Activated naive CD4-positive, alpha-beta T cell treated with anti-CD3 and anti-CD28 coated beads for 36 hours (primary cell): ENCODE data around the gene INO80E. TPM values are rescaled to one million over a fixed set of nuclear protein-coding genes. Genes with fewer than 3 reads are reported as not detected.

Source experiments
- CTCF ChIA-PET: fragments of 350-600 bp; sonication (Branson Sonifier 250); formaldehyde crosslinking; loops from one replicate; lab custom pipeline; 2021; ENCODE audit warnings: antibody characterized with exemption; lab: Charles Lee
- DNase-seq: peaks from one replicate; pipeline ENCODE4 v3.0.0-alpha.2; 2020
- H3K27ac Mint-ChIP-seq: one replicate; pipeline ENCODE4 v1.8.0; 2021; ENCODE audit warnings: mild to moderate bottlenecking, mixed read lengths
- H3K27me3 Mint-ChIP-seq: one replicate; pipeline ENCODE4 v1.8.0; 2021; ENCODE audit warnings: low read depth, mixed read lengths
- H3K36me3 Mint-ChIP-seq: one replicate; pipeline ENCODE4 v1.8.0; 2021; ENCODE audit warnings: low read depth, mixed read lengths
- H3K4me1 Mint-ChIP-seq: one replicate; pipeline ENCODE4 v1.8.0; 2021; ENCODE audit warnings: low read depth, mixed read lengths
- H3K4me3 Mint-ChIP-seq: one replicate; pipeline ENCODE4 v1.8.0; 2021; ENCODE audit warnings: mild to moderate bottlenecking, moderate library complexity, mixed read lengths
- H3K9me3 Mint-ChIP-seq: one replicate; pipeline ENCODE4 v1.8.0; 2021; ENCODE audit warnings: mixed read lengths
- intact Hi-C: fragments of 100-400 bp; cut with micrococcal nuclease; formaldehyde crosslinking; loops from one replicate; pipeline ENCODE4 v1.15.1; 2023
- total RNA-seq, 2 experiments: library from RNA; stranded (reverse); gene quantifications; one replicate each; pipeline ENCODE4 v1.2.3, GENCODE V29; 2021

INO80E gene
- total RNA-seq, 2 experiments from 2014 or later: 62.0 to 65.4 TPM

DNA sequence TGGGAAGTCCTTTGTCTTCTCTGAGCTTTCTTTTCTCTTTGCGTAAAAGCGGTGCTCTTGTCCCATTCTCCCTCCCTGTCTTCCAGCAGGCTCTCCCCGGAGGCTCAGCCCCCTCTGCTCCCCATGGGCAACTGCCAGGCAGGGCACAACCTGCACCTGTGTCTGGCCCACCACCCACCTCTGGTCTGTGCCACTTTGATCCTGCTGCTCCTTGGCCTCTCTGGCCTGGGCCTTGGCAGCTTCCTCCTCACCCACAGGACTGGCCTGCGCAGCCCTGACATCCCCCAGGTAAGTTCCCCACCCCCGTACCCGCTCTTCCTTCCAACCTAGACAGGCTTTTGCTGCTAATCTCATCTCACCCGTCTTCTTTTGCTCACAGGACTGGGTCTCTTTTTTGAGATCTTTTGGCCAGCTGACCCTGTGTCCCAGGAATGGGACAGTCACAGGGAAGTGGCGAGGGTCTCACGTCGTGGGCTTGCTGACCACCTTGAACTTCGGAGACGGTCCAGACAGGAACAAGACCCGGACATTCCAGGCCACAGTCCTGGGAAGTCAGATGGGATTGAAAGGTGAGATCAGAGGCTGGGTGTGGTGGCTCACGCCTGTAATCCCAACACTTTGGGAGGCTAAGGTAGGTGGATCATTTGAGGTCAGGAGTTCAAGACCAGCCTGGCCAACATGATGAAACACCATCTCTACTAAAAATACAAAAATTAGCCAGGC is 32.9 kb upstream of the INO80E start:
- Mint-ChIP-seq H3K9me3 (no peaks in the 10 kb centered on the region), H3K36me3 (peaks cover 3% of the 10 kb centered on the region), H3K27me3 (no peaks in the 10 kb centered on the region), H3K27ac (peak overlapping the region; percentile 76), H3K4me3 (peak overlapping the region; percentile 87), H3K4me1 (peaks cover 20% of the 10 kb centered on the region)
- CTCF ChIA-PET: interaction anchor here (1.0 to 2.4 kb wide), 2 partner anchors 10 to 156 kb away, joined by 3 to 20 read pairs; partner anchors contain the start of gene TAOK2
- DNase-seq: no peak
- intact Hi-C loops: loop anchor here (10.0 kb wide), 2 partner anchors 948 to 1008 kb away; partner anchors contain the start of gene NFATC2IP

DNA sequence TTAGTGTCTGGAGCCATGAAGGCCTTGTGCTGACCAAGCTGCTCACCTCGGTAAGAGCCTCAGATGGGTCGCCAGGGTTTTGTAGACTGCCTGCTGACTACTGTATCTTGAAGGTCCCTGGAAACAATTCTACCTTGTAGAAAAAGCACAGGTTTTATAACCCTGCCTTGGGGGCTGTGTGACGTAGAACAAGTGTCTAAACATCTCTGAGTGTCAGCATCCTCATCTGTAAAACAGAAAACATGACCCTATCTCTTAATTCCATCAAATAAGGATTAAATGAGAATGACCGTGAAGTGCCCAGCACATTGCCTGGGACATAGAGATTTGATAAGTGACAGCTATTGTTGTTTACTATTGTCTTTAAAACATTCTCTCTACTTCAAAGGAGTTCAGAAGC is 27.8 kb upstream of the INO80E start:
- peaks cover 11% of the 10 kb centered on the region for H3K36me3 Mint-ChIP-seq
- peaks cover 5% of the 10 kb centered on the region for H3K4me1 Mint-ChIP-seq
- DNase-seq: no peak
- H3K4me3 Mint-ChIP-seq: no peak overlapping the region
- no peak overlapping the region for H3K27ac Mint-ChIP-seq
- CTCF ChIA-PET: interaction anchor here (0.6 kb wide), 1 partner anchor 95 kb away, joined by 4 read pairs; no protein-coding TSS in a partner anchor
- intact Hi-C loops: loop anchor here (10.0 kb wide), 2 partner anchors 953 to 1013 kb away; partner anchors contain the start of gene NFATC2IP
- no peaks in the 10 kb centered on the region for H3K9me3 Mint-ChIP-seq
- no peaks in the 10 kb centered on the region for H3K27me3 Mint-ChIP-seq

DNA sequence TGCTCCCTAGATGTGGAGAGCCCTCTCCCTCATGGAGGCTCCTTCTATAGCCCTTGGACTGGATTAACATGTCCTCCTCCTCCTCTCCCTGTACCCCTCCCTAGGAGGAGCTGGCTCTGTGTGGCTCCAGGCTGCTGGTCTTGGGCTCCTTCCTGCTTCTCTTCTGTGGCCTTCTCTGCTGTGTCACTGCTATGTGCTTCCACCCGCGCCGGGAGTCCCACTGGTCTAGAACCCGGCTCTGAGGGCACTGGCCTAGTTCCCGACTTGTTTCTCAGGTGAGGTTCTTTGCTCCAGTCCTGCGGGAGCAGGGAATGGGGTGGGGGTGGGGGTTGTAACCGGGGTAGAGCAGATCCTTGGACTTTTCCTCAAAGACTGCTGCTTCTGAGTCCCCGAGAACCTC is 24.7 kb upstream of the INO80E start:
- Mint-ChIP-seq H3K4me1 (peaks cover 21% of the 10 kb centered on the region), H3K27me3 (no peaks in the 10 kb centered on the region), H3K4me3 (no peak overlapping the region), H3K27ac (no peak overlapping the region), H3K9me3 (no peaks in the 10 kb centered on the region), H3K36me3 (peaks cover 13% of the 10 kb centered on the region)
- CTCF ChIA-PET: interaction anchor here (0.7 kb wide), 1 partner anchor 479 kb away, joined by 3 read pairs; no protein-coding TSS in a partner anchor
- intact Hi-C loops: loop anchor here (5.0 kb wide), 3 partner anchors 36 to 149 kb away; partner anchors contain the start of genes C16orf92 and MVP
- no peak for DNase-seq

DNA sequence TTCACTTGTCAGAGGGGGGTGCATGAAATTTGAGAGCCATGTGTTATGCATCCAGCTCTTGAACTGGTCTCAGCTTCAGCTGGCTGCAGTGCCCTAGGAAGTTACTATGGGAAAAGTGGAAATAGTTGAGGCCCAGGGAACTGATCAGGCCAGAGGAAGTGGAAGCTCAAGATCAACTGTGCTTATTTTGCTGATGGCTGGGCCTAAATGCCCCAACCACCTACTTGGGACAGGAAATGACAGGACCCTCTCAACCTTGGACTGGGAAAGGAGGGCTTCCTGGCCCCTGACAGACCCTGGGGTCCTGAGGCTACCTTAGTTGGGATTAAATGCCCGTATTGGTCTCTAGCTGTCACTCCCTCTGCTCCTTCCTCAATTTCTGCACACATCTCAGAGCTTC is 23.5 kb upstream of the INO80E start:
- no peak for DNase-seq
- Mint-ChIP-seq H3K36me3 (peaks cover 13% of the 10 kb centered on the region), H3K4me3 (no peak overlapping the region), H3K27ac (no peak overlapping the region), H3K27me3 (no peaks in the 10 kb centered on the region), H3K9me3 (no peaks in the 10 kb centered on the region), H3K4me1 (peaks cover 28% of the 10 kb centered on the region)
- CTCF ChIA-PET: interaction anchor here (0.7 to 2.9 kb wide), 2 partner anchors 11 to 105 kb away, joined by 3 to 20 read pairs; partner anchors contain the start of gene TMEM219
- intact Hi-C loops: loop anchor here (5.0 kb wide), 3 partner anchors 35 to 150 kb away; partner anchors contain the start of genes C16orf92 and MVP

DNA sequence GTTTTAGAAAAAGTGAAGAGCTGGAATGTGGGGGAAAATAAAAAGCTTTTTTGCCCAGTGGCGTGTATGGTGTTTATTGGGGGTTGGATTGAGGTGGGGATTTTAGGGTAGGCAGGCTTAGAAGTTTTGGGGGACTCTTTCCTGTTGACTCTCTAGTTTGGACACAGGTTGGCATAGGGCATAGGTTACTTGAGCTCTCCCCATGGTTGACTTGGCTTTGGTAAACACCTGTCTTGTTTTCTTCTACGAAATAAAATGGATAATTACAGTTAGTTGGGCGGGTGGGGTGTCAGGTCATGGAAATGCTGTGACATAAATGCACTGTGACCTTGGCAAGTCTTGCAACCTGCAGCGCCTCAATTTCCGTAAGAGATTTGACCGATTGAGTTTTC is 23.1 kb upstream of the INO80E start:
- peak overlapping the region; percentile 72 for H3K27ac Mint-ChIP-seq
- no peaks in the 10 kb centered on the region for H3K27me3 Mint-ChIP-seq
- H3K9me3 Mint-ChIP-seq: no peaks in the 10 kb centered on the region
- peaks cover 28% of the 10 kb centered on the region for H3K4me1 Mint-ChIP-seq
- peak overlapping the region; percentile 97 for H3K4me3 Mint-ChIP-seq
- peaks cover 13% of the 10 kb centered on the region for H3K36me3 Mint-ChIP-seq
- intact Hi-C loops: loop anchor here (1.0 to 5.0 kb wide), 7 partner anchors 22 to 168 kb away; partner anchors contain the start of genes C16orf92, CDIPT, HIRIP3 and KCTD13
- CTCF ChIA-PET: interaction anchor here (0.7 to 2.9 kb wide), 4 partner anchors 11 to 152 kb away, joined by 3 to 20 read pairs (median 4); partner anchors contain the start of gene TMEM219
- DNase-seq: no peak

DNA sequence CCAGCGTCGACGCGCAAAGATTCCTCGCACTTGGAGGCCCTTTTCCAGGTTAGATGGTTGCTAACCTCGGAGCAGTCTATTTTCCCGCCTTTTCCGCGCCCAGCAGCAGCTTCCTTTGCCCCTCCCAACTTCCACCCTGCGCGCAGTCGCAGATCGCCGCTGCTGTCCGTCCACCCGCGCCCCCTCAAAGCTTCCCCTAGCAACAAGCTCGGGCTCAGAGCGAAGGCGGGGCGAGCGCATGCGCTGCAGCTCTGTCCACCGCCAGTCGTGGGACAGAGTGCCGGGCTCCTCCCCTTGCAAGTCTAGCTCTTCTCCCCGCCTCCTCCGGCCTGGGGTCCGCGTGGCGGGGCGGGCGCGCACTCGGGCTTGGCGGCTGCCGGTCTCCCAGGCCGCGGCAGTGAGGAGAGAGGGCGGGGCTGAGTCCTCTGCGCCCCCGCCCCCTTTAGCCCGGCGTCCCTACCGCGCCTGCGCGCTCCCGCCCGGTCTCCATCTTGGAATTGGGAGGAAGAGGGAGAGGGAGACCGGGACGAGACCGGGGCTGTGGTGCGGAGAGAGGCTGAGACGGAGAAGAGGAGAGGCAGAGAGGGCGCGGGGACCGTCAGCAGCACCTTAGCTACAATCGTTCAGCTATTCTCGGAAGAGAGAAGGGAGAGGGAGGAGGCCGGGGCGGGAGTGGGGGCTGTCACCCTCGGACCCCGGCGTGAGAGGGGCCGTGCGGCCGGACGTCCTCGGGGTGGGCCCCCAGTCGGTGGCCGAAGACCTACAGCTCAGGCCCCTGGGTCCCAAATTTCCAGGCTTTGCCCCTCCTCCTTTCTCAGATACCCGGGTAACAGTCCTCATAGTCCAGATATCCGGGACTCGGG is 22.4 kb upstream of the INO80E start, which contains the start of gene TAOK2:
Gene TAOK2 (plus strand): TSS at position 485 of the 863 bp plus-strand sequence. CDS start 3,905 bp downstream, outside the sequence.
- CTCF ChIA-PET: interaction anchor here (0.5 to 2.9 kb wide), 4 partner anchors 12 to 152 kb away, joined by 3 to 20 read pairs (median 4); partner anchors contain the start of gene TMEM219
- no peaks in the 10 kb centered on the region for H3K27me3 Mint-ChIP-seq
- H3K4me1 Mint-ChIP-seq: peaks cover 28% of the 10 kb centered on the region
- peak within 1 kb of the TSS; percentile 97 for H3K4me3 Mint-ChIP-seq
- H3K9me3 Mint-ChIP-seq: no peaks in the 10 kb centered on the region
- H3K36me3 Mint-ChIP-seq: peaks cover 11% of the 10 kb centered on the region
- intact Hi-C loops: loop anchor here (1.0 to 5.0 kb wide), 7 partner anchors 22 to 168 kb away; partner anchors contain the start of genes C16orf92, CDIPT, HIRIP3 and KCTD13
- DNase-seq: peak; percentile 95
- H3K27ac Mint-ChIP-seq: peak within 1 kb of the TSS; percentile 82

DNA sequence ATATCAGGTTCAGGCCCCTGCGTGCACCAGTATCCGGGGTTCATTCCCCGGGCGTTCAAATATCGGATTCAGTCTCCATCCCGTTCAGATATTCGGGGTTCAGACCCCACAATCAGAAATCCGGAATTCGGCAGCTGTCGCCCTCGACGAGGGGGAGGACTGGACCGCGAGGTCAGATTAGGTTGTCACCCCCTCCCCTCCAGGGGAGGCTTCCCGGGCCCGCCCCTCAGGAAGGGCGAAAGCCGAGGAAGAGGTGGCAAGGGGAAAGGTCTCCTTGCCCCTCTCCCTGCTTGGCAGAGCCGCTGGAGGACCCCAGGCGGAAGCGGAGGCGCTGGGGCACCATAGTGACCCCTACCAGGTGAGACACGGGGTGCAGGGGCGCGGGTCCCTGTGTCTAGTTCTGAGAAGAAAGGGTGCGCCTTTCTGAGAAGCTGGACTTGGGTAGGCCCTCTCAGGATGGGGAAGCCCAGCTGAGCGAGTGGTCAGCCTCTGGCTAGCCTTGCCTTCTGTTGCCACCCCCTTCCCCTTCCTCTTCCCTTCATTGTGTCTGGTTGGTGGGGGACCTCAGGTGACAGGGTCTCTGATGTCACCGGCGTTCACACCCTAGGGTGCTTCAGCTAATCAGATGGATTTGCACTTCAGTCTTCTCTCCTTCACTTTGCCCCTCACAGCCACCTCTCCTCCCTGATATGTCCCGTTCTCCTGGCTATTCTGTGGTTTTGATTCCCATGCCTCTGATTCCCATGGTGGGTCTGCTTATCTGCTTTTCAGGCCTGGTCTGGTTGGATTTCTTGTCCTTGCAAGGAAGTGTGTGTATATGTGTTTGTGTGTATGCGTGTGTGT is 21.5 kb upstream of the INO80E start:
- no peaks in the 10 kb centered on the region for H3K9me3 Mint-ChIP-seq
- CTCF ChIA-PET: interaction anchor here (0.9 to 2.9 kb wide), 4 partner anchors 13 to 153 kb away, joined by 3 to 20 read pairs (median 3); partner anchors contain the start of gene TMEM219
- intact Hi-C loops: loop anchor here (5.0 kb wide), 3 partner anchors 33 to 152 kb away; partner anchors contain the start of genes C16orf92 and MVP
- peak; percentile 46 for DNase-seq
- H3K27me3 Mint-ChIP-seq: no peaks in the 10 kb centered on the region
- peak overlapping the region; percentile 97 for H3K4me3 Mint-ChIP-seq
- H3K27ac Mint-ChIP-seq: peak overlapping the region; percentile 82
- peaks cover 28% of the 10 kb centered on the region for H3K4me1 Mint-ChIP-seq
- peaks cover 12% of the 10 kb centered on the region for H3K36me3 Mint-ChIP-seq

DNA sequence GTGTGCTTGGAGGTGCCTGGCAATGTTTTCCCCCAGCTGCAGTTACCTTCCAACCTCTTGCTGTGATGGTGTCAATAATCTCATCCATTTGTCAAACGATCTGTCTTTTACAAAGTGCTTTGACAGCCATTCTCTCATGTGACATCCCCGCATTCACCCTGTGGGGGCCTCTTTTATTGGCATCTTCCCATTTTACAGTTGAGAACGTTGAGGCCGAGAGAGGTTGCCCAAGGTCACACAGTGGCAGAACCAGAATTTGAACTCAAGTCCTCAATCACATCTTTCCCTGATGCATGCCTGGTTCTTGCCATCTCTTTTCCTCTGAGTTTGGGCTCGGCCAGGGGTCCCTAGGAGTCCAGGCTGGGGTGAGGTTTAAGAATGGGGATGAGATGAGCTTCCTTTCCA is 20.9 kb upstream of the INO80E start:
- H3K27me3 Mint-ChIP-seq: no peaks in the 10 kb centered on the region
- peak overlapping the region; percentile 17 for H3K27ac Mint-ChIP-seq
- peaks cover 11% of the 10 kb centered on the region for H3K36me3 Mint-ChIP-seq
- DNase-seq: no peak
- no peaks in the 10 kb centered on the region for H3K9me3 Mint-ChIP-seq
- peaks cover 28% of the 10 kb centered on the region for H3K4me1 Mint-ChIP-seq
- peak overlapping the region; percentile 97 for H3K4me3 Mint-ChIP-seq
- intact Hi-C loops: no loop called here
- CTCF ChIA-PET: interaction anchor here (0.9 to 1.3 kb wide), 3 partner anchors 33 to 126 kb away, joined by 3 to 6 read pairs (median 3); no protein-coding TSS in a partner anchor

DNA sequence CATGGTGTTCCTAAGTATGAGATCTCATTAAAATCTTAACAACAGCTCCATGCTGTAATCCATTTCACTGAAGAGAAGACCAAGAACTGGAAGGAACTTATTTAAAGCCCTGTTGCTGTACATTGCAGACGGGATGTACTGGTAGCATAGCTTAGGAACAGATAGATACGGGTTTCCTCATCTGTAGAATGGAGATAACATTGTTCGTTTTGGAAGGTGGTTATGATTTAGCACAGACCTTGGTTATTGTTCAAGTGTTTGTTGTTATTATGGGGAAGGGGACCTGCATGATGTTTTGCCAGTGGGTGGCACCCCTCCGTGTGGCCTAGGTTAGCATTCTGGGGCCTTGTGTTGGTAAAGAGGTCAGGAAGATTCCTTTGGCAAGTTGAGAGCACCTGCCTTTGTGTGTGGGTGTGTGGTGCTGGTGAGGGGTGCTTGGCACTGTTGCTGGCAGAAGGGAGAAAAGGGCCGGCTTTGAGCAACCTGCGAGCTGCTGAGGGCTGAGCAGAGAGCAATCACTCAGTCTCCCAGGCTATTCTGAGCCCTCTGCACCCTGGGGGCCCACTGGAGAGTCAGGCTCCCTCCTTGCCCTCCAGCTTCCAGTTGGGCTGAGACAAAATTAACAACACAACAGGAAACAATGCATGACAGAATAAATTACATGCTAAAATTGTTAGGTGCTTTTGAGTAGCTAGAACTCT is 20.1 kb upstream of the INO80E start:
- H3K27ac Mint-ChIP-seq: no peak overlapping the region
- H3K27me3 Mint-ChIP-seq: no peaks in the 10 kb centered on the region
- H3K9me3 Mint-ChIP-seq: no peaks in the 10 kb centered on the region
- DNase-seq: no peak
- peaks cover 16% of the 10 kb centered on the region for H3K36me3 Mint-ChIP-seq
- H3K4me3 Mint-ChIP-seq: peak overlapping the region; percentile 97
- H3K4me1 Mint-ChIP-seq: peaks cover 28% of the 10 kb centered on the region
- intact Hi-C loops: no loop called here
- CTCF ChIA-PET: interaction anchor here (0.9 to 1.7 kb wide), 4 partner anchors 32 to 127 kb away, joined by 3 to 6 read pairs (median 3); partner anchors contain the start of gene TLCD3B

DNA sequence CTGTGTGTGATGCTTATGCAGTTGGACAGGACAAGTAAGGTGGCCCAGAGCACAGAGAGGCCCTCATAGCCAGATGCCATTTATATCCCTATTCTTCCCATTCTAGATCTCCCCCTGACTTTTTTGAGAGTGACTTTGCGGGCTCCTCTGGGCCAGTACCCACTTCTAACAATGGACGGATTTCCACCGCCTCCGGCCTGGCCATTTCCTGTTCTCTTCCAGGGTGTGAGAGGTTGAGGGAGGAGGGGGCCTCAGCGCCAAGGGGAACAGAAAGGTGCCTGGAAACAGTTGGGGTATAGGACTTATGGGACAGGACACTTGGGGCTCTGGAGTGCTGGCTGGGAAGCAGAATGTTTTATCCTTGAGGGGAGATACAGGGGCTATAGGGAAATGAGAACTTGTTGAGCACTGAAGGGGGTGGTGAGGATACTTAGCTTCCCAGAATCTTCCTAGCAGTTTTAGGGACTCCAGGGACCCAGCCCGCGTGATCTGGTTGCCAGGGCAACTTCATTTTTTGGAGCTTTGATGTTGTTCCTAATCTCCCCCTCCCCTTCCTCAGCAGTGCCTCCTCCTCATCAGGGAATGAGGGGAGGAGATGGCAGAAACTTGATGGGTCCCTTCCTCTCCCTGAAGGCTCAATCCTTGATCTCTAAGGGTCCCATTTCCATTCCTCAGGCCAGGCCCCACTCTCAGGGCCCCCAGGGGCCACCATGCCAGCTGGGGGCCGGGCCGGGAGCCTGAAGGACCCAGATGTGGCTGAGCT is 18.8 kb upstream of the INO80E start:
- no peaks in the 10 kb centered on the region for H3K9me3 Mint-ChIP-seq
- intact Hi-C loops: no loop called here
- peaks cover 18% of the 10 kb centered on the region for H3K36me3 Mint-ChIP-seq
- CTCF ChIA-PET: interaction anchor here (1.2 to 1.7 kb wide), 2 partner anchors 54 to 129 kb away, joined by 3 read pairs; partner anchors contain the start of gene TLCD3B
- H3K27ac Mint-ChIP-seq: no peak overlapping the region
- H3K4me1 Mint-ChIP-seq: peaks cover 28% of the 10 kb centered on the region
- no peak for DNase-seq
- no peaks in the 10 kb centered on the region for H3K27me3 Mint-ChIP-seq
- H3K4me3 Mint-ChIP-seq: no peak overlapping the region
